Mucosa of stomach (tissue), 1 donor: ENCODE measurements around the gene COX7A2.

ENCODE experiments used
- H3K27me3 ChIP-seq: one replicate; pipeline ENCODE4 v1.7.0; 2013; ENCODE audit warnings: mild to moderate bottlenecking, low read length; ENCODE audit not compliant: control insufficient read depth, insufficient read depth
- H3K36me3 ChIP-seq: one replicate; pipeline ENCODE4 v1.7.0; 2013; ENCODE audit warnings: low read length; ENCODE audit not compliant: control insufficient read depth, insufficient read depth
- H3K4me1 ChIP-seq: one replicate; pipeline ENCODE4 v1.7.0; 2013; ENCODE audit warnings: mild to moderate bottlenecking, low read length; ENCODE audit not compliant: control insufficient read depth, insufficient read depth
- H3K4me3 ChIP-seq: one replicate; pipeline ENCODE4 v1.7.0; 2013; ENCODE audit warnings: low read length
- H3K9ac ChIP-seq: one replicate; pipeline ENCODE4 v1.7.0; 2013; ENCODE audit warnings: mild to moderate bottlenecking, low read length, moderate library complexity
- H3K9me3 ChIP-seq: one replicate; pipeline ENCODE4 v1.7.0; 2013; ENCODE audit warnings: mild to moderate bottlenecking, low read length, moderate library complexity; ENCODE audit not compliant: control insufficient read depth
- donor health status: Pancreatic carcinoma.

COX7A2 gene

DNA sequence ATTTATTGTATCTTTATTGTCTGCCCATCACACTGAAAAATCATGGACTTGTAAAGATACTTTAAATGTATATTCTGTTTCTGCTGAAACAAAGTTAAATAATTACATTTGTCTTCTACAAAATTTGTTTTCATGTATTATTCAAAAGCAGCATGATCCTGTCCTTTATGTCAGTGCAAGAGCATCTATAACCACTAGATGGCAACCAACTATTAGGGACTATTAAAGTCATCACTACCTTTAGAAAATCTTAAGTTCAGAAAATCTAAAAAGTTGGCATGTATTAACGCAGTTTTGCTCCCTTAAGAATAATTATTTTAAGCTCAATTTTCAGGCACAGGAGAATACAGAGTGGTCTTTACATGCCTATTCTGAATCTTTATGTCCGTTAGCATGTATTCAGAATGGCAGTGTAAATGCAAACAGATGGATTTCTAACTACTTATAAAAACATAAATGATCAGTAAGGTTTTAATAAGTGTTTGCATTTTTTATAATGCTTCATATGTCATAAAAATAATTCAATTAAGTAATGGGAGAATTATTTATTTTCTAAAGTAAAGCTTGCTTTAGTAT, 23.2 kb upstream of the COX7A2 start:
- Histone ChIP-seq H3K9ac (no peak overlapping the region), H3K36me3 (no peaks in the 10 kb centered on the region), H3K4me3 (no peak overlapping the region), H3K9me3 (no peaks in the 10 kb centered on the region), H3K27me3 (no peaks in the 10 kb centered on the region), H3K4me1 (peaks cover 7% of the 10 kb centered on the region)

DNA sequence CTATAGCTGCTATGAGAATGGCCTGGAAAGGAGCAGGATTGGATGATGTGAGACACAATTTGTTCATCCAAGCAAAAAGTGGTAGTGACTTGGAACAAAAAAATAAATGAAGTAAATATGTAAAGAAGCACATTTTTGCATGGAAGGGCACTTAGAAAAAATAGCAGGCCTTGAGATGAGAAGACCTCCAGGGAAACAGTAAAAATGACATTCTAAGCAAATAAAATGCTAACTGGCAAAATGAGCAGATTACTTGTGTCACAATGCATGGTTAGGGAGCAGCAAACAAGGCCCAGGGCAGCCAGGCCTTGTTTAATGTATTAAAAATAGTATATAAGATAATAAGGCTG, 19.8 kb upstream of the COX7A2 start:
- H3K4me1 ChIP-seq: peaks cover 4% of the 10 kb centered on the region
- H3K9me3 ChIP-seq: no peaks in the 10 kb centered on the region
- no peaks in the 10 kb centered on the region for H3K27me3 ChIP-seq
- no peak overlapping the region for H3K4me3 ChIP-seq
- peaks cover 5% of the 10 kb centered on the region for H3K36me3 ChIP-seq
- H3K9ac ChIP-seq: no peak overlapping the region

DNA sequence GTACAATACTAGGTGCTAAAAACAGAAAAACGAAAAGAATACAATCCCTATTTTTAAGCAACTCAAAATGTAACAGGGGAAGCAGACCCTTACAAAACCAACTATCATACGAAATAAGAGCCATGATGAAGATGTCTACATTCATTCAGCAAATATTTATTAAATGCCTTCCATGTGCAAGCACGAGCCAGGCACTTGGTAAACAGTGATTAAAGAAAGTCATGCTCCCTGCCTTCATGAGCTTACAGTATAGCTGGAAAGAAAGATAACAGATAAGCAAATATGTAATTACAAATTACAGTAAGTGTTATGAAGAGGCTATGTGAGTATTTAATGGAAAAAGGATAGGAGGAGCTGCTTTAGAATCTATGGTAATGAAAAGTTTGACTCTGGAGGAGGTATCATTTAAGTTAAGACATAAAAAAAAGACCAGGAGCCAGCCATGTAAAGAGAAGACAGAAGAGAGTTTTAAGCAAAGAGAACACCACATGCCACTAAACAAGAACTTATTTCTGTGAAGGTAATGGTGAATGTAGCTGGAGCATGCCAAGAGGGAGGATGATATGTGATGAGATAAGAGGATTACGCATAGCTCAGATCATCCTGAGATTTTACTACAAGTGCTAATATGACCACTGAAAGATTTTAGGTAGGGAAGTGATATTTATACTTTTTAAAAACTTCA, 19.3 kb upstream of the COX7A2 start:
- H3K36me3 ChIP-seq: peaks cover 5% of the 10 kb centered on the region
- H3K4me1 ChIP-seq: no peaks in the 10 kb centered on the region
- no peaks in the 10 kb centered on the region for H3K27me3 ChIP-seq
- no peak overlapping the region for H3K4me3 ChIP-seq
- H3K9ac ChIP-seq: no peak overlapping the region
- H3K9me3 ChIP-seq: no peaks in the 10 kb centered on the region

DNA sequence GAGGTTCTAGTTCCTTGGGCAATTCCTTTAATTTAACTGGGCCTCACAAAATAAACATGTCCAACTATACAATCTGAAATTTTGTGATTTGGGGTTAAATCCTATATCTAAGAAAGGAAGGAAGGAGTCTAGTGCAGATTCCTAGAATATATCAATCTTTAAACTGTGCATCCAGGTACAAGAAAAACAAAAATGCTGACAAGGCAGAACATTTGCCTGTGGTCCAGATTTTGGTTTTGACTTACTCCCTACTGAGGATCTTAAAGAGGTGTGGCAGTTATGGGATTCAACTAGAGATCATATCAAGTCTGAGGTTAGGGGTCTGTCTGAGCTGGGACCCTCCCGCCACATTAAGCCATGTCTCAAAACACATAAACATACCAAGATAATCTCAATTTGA, 17.7 kb upstream of the COX7A2 start:
- H3K9ac ChIP-seq: no peak overlapping the region
- no peaks in the 10 kb centered on the region for H3K9me3 ChIP-seq
- H3K4me1 ChIP-seq: no peaks in the 10 kb centered on the region
- peaks cover 5% of the 10 kb centered on the region for H3K36me3 ChIP-seq
- no peak overlapping the region for H3K4me3 ChIP-seq
- no peaks in the 10 kb centered on the region for H3K27me3 ChIP-seq

DNA sequence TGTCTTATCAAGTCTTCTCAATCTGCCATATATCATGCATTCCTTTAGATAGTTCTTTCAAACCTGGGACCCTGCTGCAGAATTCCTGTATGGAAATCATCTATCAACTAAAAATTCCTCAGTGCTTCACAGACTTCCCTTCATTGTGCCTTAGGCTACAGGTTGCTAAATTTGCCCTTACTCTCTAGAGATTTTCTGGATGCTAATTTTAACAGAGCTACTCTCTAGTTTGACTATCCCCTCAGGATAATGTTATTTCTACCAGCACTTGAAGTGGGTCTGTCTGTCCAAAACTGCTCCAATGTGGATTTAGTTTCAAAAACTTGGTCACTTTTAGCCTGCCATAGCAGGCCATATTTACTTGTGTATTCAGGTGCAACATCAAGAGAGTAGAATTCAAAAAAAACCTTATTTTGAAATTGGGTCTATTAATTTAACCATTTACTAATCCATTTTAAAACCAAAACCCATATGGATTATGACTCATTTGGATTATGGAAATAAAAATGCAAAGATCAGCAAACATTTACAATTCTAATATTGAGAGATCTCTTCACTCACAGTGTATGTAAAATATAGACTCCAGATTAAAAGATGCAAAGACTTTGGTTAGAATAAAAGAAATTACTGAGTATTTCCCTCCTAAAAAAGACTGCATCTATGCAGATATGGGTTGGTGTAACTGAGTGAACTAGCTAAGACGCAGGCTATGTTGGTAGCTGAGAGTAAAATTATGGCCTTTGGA, 13.9 kb upstream of the COX7A2 start:
- Histone ChIP-seq H3K27me3 (no peaks in the 10 kb centered on the region), H3K4me1 (no peaks in the 10 kb centered on the region), H3K4me3 (no peak overlapping the region), H3K36me3 (peaks cover 5% of the 10 kb centered on the region), H3K9ac (no peak overlapping the region), H3K9me3 (no peaks in the 10 kb centered on the region)

DNA sequence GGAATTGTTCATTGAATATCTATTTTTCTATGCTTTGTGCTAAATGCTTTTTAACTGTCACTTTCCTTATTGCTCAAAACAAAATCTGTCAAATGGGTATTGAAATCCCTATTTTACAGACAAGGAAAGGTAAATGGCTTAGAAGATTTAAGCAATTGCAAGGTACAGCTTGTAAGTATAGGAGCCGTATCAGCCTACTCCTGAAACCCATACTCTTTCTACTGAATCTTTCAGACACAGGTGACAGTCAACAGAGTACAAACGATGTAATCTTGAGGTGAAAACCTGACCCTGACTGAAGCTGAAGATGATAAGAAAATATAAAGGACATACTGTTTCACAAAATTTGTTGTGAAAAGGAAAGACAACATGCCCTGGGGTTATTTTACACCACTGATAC, 7.0 kb upstream of the COX7A2 start:
- H3K27me3 ChIP-seq: no peaks in the 10 kb centered on the region
- H3K9ac ChIP-seq: no peak overlapping the region
- H3K9me3 ChIP-seq: no peaks in the 10 kb centered on the region
- no peak overlapping the region for H3K4me3 ChIP-seq
- no peaks in the 10 kb centered on the region for H3K4me1 ChIP-seq
- H3K36me3 ChIP-seq: no peaks in the 10 kb centered on the region

DNA sequence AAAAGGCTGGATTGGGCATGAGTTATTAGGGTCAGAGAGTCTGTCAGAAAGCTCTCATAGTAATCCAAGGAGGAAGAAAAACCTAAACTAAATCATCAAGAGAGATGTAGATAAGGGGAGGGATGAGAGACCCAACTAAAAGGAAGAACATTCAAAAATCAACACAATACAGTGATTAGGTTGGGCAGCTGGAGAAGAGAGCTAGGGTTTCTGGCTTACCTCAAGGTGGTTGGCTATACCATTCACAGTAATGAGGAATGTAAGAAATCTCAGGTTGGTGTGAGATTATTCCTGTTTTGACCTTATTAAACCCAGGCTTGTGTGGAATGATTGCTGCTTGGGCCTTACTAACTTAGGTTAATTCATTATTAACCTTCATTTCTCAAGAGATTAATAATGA, 6.2 kb upstream of the COX7A2 start:
- Histone ChIP-seq H3K4me3 (no peak overlapping the region), H3K9ac (no peak overlapping the region), H3K36me3 (no peaks in the 10 kb centered on the region), H3K9me3 (no peaks in the 10 kb centered on the region), H3K27me3 (no peaks in the 10 kb centered on the region), H3K4me1 (no peaks in the 10 kb centered on the region)

DNA sequence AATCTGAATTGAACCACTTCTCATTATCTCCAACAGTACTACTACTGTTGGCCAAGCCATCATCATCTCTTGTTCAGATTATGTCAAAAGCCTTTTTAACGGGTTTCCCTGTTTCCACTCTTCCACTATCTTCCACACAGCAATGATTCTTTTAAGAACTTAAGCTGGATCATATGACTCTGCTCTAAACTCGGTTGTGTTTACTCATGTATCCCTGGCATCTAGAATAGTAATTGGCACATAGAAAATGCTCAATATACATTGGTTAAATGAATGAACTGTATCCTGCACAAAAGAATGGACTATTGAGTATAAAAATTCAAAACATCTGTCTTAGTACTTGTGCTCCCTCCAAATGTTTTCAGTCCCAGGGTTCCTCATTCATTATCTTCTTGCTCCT, 2.8 kb upstream of the COX7A2 start:
- Histone ChIP-seq H3K9me3 (no peaks in the 10 kb centered on the region), H3K36me3 (no peaks in the 10 kb centered on the region), H3K27me3 (no peaks in the 10 kb centered on the region), H3K4me1 (no peaks in the 10 kb centered on the region), H3K9ac (no peak overlapping the region), H3K4me3 (no peak overlapping the region)

DNA sequence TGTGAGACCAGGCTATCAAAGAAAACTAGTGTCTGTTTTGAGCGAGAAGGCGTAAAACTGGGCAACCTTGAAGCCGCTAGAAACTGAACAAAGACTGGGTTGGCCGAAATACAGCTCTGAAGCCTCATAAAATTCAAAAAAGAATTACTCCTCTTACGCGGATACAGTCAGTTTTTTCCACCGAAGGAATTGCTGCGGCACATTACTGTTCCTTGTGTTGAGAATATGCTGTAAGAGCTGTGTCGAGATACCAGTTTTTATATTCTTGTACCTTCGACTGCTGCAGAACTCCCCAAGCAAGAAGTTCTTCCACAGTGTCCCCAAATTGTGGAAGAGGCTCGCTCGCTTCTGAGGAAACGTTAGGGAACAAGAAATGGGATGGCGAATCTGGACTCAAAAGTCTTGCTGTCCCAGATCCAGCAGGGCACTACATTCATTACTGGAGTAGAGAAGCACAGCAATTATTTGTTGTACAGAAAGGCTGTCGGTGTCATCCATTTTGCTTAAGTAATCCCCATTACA, 523 bp upstream of the COX7A2 start:
- Histone ChIP-seq H3K27me3 (no peaks in the 10 kb centered on the region), H3K4me1 (no peaks in the 10 kb centered on the region), H3K36me3 (peaks cover under 1% of the 10 kb centered on the region), H3K9ac (peak overlapping the region; percentile 82), H3K4me3 (no peak overlapping the region), H3K9me3 (no peaks in the 10 kb centered on the region)

DNA sequence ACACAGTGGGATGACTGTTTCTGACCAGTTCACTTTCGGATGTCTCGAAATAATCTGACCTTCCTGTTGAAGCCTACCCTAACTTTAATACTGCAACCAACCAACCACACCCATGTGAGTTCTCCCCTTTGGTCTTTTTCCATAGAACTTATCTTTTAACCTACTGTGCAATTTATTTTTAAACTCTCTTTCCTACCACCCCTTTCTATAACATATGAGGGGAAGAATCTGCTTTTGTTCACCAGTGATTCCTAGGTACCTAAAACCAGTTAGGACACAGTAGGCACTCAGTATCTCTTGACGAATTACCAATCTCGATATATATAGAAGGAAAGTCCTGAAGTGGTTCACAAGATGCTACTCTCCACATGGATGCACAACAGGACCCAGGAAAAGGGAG, 7.0 kb downstream of the COX7A2 start:
- Histone ChIP-seq H3K36me3 (peaks cover 5% of the 10 kb centered on the region), H3K4me3 (no peak overlapping the region), H3K9me3 (no peaks in the 10 kb centered on the region), H3K9ac (no peak overlapping the region), H3K27me3 (no peaks in the 10 kb centered on the region), H3K4me1 (no peaks in the 10 kb centered on the region)

DNA sequence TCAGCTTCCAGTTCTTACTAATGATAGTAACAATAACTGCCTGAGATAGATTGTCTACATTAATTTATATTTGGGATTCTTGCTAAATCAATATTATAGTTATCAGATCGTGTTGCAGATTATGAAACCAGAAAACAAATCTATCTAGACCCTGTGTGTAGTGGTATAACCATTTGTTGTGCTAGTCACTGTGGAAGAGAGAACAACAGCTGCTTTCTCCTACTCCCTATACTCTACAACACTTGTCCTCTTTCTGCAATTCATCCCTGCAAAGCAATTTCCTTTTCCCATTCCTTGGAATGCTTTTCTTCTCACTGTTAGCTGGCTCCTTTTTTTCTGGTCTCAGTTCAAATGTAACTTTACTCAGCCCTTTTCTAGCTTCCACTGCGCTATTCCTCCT, 8.3 kb downstream of the COX7A2 start:
- H3K9ac ChIP-seq: no peak overlapping the region
- H3K4me1 ChIP-seq: no peaks in the 10 kb centered on the region
- H3K4me3 ChIP-seq: no peak overlapping the region
- H3K9me3 ChIP-seq: no peaks in the 10 kb centered on the region
- H3K27me3 ChIP-seq: no peaks in the 10 kb centered on the region
- peaks cover 5% of the 10 kb centered on the region for H3K36me3 ChIP-seq

DNA sequence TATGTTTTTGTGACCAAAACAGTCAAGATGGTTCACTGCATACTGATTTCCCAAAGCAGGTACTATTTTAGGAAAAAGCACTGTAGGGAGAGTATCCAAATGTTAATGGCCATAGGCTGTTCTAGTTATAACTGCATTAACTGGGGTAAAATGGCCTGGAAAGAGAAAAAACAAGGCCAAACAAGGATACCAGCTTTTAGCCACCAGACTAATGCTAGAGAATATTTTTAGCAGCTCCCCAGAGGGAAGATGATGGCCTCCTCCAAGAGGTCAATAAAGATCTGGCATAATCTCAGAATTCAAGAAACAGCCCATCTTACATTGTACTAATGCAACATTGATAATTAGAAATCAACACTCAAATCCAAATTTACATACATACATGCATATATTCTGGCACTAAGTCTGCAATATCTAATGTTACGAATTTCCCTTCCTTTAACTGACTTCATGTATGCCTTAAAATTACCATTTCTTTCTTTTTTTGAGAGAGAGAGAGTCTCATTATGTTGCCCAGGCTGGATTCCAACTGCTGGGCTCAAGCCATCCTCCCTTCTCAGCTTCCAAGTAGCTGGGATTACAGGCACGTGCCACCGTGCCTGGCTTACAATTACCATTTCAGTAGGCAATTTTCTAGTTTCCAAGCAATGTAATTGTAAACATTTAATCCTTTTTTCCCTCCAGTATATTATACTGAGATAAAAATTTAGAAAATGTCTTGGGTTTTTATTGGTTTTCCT, 9.3 kb downstream of the COX7A2 start:
- no peaks in the 10 kb centered on the region for H3K4me1 ChIP-seq
- no peak overlapping the region for H3K4me3 ChIP-seq

More for the DNA sequence above, 9.3 kb downstream of the COX7A2 start:
- Histone ChIP-seq H3K27me3 (no peaks in the 10 kb centered on the region), H3K9ac (no peak overlapping the region), H3K36me3 (peaks cover 5% of the 10 kb centered on the region), H3K9me3 (no peaks in the 10 kb centered on the region)
